ENCODE data around the gene ARL5A.
"Not testable (repeated sequence)": the region's sequence is repeated elsewhere in the genome, so short reads cannot be mapped to it uniquely, and the experiment has no call there.

ARL5A gene

GRCh38 chr2:151795646-151796240 lies 32.5 kb downstream of the ARL5A start:
- DNase-seq (ENCODE audit: low read depth): no peak

GRCh38 chr2:151794422-151794821 lies 33.8 kb downstream of the ARL5A start:
- DNase-seq (ENCODE audit: low read depth): not testable (repeated sequence)

- no peak for DNase-seq (ENCODE audit: low read depth)
These were observed 35.1 kb downstream of the ARL5A start for GRCh38 chr2:151793123-151793522.

DNA sequence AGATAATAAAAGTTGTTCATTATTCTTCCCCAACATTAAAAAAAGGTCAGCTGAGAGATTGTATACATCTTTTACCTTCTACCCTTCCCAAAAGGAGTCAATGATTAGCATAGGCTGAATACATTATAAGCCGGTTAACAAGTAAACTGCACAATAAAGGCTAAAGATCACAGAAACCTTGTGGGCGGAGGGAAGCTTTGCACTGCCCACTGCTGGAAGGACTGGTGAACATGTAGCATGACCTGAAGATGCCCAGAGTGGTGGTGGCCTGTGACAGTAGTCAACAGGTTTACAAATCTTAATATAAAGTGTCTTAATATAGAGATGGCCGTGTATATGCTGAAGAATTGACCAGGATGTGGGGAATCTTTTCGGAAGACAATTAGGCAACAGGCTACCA lies 35.6 kb downstream of the ARL5A start:
- DNase-seq (ENCODE audit: low read depth): no peak

DNA sequence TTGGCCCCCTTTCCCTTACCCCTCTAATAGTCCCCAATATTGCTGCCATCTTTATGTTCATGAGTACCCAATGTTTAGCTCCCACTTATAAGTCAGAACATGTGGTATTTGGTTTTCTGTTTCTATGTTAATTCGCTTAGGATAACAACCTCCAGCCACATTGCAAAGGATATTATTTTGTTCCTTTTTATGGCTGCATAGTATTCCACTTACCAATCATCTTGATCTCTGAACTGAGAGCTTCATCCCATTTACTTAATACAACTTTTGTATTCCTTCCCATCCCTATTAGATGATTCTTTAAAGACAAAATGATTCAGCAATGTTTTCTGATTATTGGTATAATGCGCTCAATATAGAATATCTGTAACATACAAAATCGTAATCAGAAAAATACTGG lies 36.7 kb downstream of the ARL5A start:
- DNase-seq (ENCODE audit: low read depth): no peak

GRCh38 chr2:151790689-151791088 lies 37.5 kb downstream of the ARL5A start:
- no peak for DNase-seq (ENCODE audit: low read depth)

- no peak for DNase-seq (ENCODE audit: low read depth)
These were observed 39.0 kb downstream of the ARL5A start for GRCh38 chr2:151789055-151789834.

DNA sequence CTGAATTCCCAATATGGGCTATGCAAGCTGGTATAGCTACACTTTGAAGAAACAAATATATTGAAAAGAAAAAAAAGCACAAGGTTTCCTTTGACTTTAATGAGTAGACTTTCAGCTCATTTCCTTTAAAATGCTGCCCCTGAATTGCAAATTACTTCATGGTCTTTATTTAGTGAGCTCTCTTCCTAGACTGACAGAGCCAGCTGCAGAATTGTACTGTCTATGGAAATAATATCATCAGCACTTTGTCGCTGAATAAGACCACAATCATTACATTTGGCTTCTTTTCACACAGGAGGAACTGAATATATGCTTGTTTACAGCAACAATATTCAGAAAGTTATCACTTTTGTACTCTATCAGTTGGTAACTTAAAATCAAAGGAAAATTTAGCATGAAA lies 41.7 kb downstream of the ARL5A start:
- DNase-seq (ENCODE audit: low read depth): no peak

GRCh38 chr2:151786077-151786476 lies 42.1 kb downstream of the ARL5A start:
- no peak for DNase-seq (ENCODE audit: low read depth)

DNA sequence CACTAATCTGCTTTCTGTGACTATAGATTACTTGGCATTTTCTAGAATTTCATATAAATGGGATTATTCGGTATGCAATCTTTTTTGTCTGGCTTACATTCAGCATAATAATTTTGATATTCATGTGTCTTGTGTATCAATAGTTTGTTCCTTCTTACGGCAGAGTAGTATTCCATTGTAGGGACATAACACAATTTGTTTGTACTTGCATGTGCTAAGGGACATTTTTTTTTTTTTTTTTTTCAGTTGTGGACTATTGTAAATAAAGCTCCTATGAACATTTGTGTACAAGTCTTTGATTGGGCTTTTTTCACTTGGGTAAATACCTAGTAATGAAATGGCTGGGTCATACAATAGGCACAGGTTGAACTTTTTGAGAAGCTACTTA lies 45.1 kb downstream of the ARL5A start:
- no peak for DNase-seq (ENCODE audit: low read depth)

DNA sequence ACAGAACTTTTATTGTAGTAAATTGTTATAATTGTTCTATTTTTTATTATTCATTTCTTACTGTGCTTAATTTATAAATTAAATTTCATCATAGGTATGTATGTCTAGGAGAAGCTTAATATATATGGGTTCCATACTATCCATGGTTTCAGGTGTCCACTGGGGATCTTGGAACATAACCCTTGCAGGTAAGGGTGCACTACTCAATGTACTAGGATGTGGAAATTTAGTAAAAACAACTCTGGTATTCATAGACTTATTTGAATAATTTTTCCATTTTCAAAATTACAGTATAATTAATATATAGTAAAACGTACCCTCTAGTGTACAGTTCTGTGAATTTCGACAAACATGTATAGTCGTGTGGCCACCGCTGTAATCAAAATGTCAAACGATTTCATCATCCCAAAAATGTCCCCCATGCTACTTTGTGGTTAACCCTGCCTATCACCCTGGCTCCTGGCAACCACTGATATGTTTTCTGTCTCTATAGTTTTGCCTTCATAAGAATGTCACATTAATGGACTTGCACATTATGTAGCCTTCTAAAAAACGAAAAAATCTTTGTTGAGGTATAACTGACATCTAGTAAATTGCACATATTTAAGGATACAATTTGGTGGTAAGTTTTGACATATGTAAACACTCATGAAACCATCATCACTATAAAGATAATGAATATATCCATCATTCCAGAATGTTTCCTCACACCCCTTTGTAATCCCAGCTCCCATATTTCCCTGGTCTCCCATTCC lies 45.7 kb downstream of the ARL5A start:
- DNase-seq (ENCODE audit: low read depth): no peak

GRCh38 chr2:151781642-151782041 lies 46.6 kb downstream of the ARL5A start:
- DNase-seq (ENCODE audit: low read depth): no peak

- no peak for DNase-seq (ENCODE audit: low read depth)
These were observed 47.3 kb downstream of the ARL5A start for GRCh38 chr2:151780938-151781337.

DNA sequence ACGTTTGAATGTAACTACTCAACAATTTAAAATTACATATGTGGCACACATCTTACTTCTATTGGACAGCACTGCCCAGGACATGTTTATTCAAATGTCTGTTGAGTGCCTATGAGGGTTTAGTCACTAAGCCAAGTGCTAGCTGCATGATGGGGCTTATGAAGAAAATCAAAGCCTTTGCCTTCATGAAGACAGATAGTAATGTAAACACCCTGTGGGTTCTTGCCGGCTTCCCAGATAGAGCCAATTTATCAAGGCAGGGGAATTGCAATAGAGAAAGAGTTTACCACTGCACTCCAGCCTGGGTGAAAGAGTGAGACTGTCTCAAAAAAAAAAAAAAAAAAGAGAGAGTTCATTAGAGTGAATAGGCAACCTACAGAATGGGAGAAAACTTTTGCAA lies 50.3 kb downstream of the ARL5A start:
- no peak for DNase-seq (ENCODE audit: low read depth)

DNA sequence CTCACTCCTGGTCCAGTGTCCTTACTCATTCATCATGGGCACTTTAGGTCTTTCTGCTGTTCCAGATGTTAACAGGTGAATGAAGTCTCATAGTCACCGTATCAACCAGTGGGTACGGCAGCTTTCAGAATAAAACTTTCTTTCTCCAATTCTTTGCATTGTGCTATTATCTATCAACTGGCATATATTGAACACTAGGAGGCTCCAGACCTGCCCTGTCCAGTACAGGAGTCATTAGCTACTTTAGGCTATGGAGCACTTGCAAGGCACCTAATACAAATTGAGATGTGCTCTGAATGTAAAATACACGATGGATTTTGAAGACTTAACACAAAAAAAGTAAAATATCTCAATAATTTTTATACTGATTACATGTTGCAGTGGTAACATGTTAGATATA lies 50.7 kb downstream of the ARL5A start:
- no peak for DNase-seq (ENCODE audit: low read depth)

- DNase-seq (ENCODE audit: low read depth): no peak
These were observed 51.9 kb downstream of the ARL5A start for GRCh38 chr2:151776367-151776766.

- DNase-seq (ENCODE audit: low read depth): no peak
These were observed 53.0 kb downstream of the ARL5A start for GRCh38 chr2:151775057-151775740.

DNA sequence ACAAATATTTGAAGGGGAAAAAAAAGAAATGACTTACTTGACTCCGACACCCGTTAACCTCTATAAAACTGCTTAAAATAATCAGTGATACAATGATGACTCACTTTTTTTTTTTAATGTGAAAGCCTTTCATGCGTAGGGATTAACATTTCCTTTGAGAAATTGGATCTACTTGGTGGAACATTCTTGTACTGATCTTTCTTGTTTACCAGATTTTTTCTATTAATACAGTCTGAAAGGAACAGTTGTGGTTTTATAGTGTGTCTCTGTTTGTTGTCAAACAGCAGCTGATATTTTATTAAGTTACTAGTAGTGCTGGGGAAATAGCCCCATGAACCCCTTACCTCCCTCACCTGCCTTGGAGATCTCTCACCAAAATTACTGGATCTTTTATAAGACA lies 53.7 kb downstream of the ARL5A start:
- DNase-seq (ENCODE audit: low read depth): peak; percentile 79

DNA sequence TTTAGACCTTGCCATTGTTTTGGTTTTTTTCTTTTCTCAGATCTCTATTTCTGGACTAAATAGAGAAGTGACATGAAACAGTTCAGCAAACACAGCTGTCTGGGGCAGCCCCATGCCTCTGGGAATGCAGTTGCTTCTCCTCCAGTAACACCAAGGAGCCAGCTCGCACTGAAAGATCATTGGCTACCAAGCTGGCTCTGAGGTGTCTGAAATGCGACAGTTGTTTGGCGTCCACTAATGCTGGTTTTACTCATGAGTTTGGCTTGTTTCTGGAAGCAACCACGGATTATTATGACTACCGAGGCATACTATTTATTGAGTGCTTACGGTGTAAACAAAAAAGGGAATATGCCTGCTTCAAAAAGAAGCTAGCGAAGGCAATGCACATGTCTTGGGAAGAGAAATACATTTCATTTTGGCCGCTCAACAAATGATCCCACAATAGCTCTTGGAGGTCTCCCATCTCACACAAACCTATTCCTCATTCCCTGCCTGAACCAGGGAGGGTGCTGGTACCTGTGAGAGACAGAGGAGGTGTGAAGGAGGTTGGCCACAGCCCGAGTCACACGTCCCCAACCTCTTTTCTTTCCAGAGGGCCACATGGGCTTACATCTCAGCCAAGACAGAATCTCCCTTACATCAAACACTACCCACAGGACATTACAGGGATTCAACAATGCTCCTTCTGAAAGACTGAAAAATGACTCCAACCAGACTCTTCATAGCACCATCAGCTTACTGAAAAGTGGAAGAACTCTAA lies 56.4 kb downstream of the ARL5A start:
- peak; percentile 82 for DNase-seq (ENCODE audit: low read depth)

DNA sequence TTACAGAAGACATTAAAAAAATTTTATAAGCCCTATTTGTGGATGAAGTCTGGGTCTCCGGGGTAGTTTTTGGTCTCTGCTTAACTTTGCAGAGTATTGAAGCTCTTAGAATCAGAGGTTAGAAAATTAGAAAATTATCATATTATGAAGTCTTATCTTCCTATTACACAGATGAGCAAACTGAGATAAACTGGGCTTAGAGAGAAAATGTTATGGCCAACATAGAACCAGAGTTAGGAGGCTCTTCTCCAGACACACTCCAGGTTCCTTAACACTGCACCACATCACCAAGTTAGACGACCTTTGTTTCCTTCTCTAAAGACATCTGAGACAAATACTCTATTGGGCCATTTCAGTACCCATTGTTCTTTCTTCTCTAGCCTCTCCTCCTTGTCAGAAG lies 57.2 kb downstream of the ARL5A start:
- no peak for DNase-seq (ENCODE audit: low read depth)

DNA sequence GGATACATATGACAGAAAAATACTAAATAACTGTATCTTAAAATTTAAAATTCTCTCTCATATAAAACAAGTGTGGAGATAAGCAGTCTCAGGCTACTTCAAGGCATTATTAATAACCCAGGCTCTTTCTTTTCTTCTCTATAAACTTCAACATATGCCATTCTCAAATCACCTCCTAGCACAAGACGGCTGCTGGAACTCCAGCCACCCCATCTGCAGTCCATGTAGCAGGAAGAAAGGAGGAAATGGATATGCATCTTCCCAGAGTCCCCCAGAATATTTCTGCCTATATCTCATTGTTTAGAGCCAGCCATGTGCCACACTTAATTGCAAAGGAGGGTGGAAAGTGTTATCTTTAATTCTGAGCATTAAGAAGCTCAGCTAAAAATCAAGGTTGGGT lies 58.6 kb downstream of the ARL5A start:
- no peak for DNase-seq (ENCODE audit: low read depth)

GRCh38 chr2:151767536-151767935 lies 60.7 kb downstream of the ARL5A start:
- DNase-seq (ENCODE audit: low read depth): no peak

All from fibroblast of gingiva (primary cell).